SJCRH30 (cell line): Measurements from ENCODE around the gene APP. TPM values are rescaled to one million over a fixed set of nuclear protein-coding genes. Genes with fewer than 3 reads are reported as not detected.
"Not testable (repeated sequence)": the region's sequence is repeated elsewhere in the genome, so short reads cannot be mapped to it uniquely, and the experiment has no call there.

Source experiments
- DNase-seq, 2 experiments: peaks; one replicate each; pipeline ENCODE4 v3.0.0-alpha.2; 2015 to 2020
- H3K27ac ChIP-seq: fragments of 250-450 bp; sonication (Bioruptor Pico); 2 replicates; pipeline ENCODE4 v1.5.1; 2020; ENCODE audit warnings: mild to moderate bottlenecking, moderate library complexity
- H3K27me3 ChIP-seq: fragments of 250-450 bp; sonication (Bioruptor Pico); 2 replicates; pipeline ENCODE4 v1.5.1; 2020; ENCODE audit warnings: mild to moderate bottlenecking, moderate library complexity
- H3K36me3 ChIP-seq: fragments of 250-450 bp; sonication (Bioruptor Pico); 2 replicates; pipeline ENCODE4 v1.5.1; 2020; ENCODE audit warnings: mild to moderate bottlenecking, moderate library complexity
- H3K4me1 ChIP-seq: fragments of 250-450 bp; sonication (Bioruptor Pico); 2 replicates; pipeline ENCODE4 v1.5.1; 2020; ENCODE audit warnings: mild to moderate bottlenecking, moderate library complexity
- H3K4me3 ChIP-seq: fragments of 250-450 bp; sonication (Bioruptor Pico); 2 replicates; pipeline ENCODE4 v1.5.1; 2020; ENCODE audit warnings: mild to moderate bottlenecking, moderate library complexity
- H3K9me3 ChIP-seq: fragments of 250-450 bp; sonication (Bioruptor Pico); replicated peaks from 2 replicates; pipeline ENCODE4 v1.5.1; 2020; ENCODE audit warnings: mild to moderate bottlenecking, moderate library complexity
- total RNA-seq: library from RNA; depleted of rRNA; stranded (reverse); fragments of >200 nt; shearing (Covaris generic); gene quantifications from 2 replicates; pipeline ENCODE4 v1.2.3, GENCODE V29; 2014

The APP gene
- total RNA-seq, 1 experiment from 2014 or later = 399 TPM

- H3K27me3 ChIP-seq = no peaks in the 10 kb centered on the region
- no peaks in the 10 kb centered on the region for H3K9me3 ChIP-seq
- H3K4me1 ChIP-seq = no peaks in the 10 kb centered on the region
- no peak overlapping the region for H3K27ac ChIP-seq
- no peak overlapping the region for H3K4me3 ChIP-seq
- H3K36me3 ChIP-seq = peaks cover 40% of the 10 kb centered on the region
- DNase-seq = no peak
Observed at GRCh38 chr21:26032263-26032662, 138.3 kb downstream of the APP start.

DNA sequence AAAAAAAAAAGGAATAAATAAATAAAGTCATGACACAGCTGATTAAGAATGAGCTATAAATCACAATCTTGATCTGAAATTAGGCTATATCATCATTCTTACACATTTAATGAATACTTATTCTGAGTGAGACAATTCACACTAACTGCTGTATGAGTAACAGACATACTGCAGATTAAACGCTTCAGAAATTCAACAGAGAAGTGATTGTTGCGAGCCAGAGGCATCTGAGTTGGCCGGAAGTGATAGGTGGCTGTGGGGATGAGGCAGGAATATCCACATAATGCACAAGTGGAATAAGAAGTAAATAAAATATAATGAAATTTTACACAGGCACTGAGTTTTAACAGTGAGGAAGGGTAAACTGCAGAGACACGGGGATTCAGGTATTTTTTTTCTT is 142.4 kb downstream of the APP start:
- no peak overlapping the region for H3K4me3 ChIP-seq
- no peaks in the 10 kb centered on the region for H3K9me3 ChIP-seq
- DNase-seq = no peak
- H3K27ac ChIP-seq = no peak overlapping the region
- no peaks in the 10 kb centered on the region for H3K27me3 ChIP-seq
- H3K36me3 ChIP-seq = peaks cover 35% of the 10 kb centered on the region
- H3K4me1 ChIP-seq = no peaks in the 10 kb centered on the region

- Histone ChIP-seq H3K27ac (no peak overlapping the region), H3K36me3 (peaks cover 32% of the 10 kb centered on the region), H3K9me3 (no peaks in the 10 kb centered on the region), H3K4me1 (no peaks in the 10 kb centered on the region), H3K4me3 (no peak overlapping the region), H3K27me3 (no peaks in the 10 kb centered on the region)
- no peak for DNase-seq
Observed at GRCh38 chr21:26027696-26028095, 142.9 kb downstream of the APP start.

DNA sequence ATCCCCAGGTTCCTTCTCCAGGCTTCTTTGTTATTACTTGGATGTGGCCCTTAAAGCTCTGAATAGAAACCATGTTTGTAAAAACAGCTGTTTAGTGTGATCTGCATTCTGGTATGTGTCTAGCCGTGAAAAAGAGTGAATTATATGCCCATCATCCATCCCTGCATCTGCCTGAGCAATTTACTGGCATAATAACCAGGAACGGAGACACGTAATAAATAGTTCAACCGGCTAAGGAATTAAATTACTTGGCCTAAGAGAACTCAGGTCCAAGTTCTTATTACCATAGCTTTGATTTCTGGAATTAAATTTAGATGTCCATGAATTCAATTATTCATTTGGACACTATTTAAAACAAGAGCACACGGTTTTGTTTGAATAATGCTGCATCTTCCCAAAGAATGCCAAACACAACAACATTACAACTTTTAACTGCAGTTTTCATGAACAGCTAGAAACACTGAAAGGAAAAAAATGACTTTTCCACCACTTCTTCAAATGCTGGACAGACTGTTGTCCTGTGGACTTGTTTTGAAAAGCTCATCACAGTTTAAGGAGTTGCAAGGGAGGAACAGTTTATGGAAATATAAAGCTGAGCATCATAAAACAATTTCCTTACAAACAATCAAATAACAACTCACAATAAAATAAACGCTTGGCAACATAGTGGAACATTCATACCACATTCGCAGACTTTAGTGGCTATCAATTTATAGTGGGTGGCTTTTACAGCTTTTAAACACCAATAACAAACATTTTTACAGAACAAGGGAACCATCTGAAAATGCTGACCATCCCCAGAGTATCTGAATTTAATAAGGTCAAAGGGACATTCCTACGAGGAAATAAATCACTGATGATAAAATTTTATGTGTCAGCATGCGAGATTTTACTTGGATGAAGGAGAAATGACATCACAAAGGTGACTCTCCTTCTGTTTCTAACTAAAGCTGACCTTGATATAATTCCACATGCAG is 144.7 kb downstream of the APP start:
- DNase-seq = no peak
- Histone ChIP-seq H3K27ac (no peak overlapping the region), H3K4me1 (no peaks in the 10 kb centered on the region), H3K27me3 (no peaks in the 10 kb centered on the region), H3K36me3 (peaks cover 35% of the 10 kb centered on the region), H3K4me3 (no peak overlapping the region), H3K9me3 (no peaks in the 10 kb centered on the region)

- not testable (repeated sequence) for H3K27me3 ChIP-seq, DNase-seq, H3K9me3 ChIP-seq, H3K4me1 ChIP-seq, H3K4me3 ChIP-seq, H3K27ac ChIP-seq
- peaks cover 39% of the 10 kb centered on the region for H3K36me3 ChIP-seq
Observed at GRCh38 chr21:26023406-26023805, 147.2 kb downstream of the APP start.

DNA sequence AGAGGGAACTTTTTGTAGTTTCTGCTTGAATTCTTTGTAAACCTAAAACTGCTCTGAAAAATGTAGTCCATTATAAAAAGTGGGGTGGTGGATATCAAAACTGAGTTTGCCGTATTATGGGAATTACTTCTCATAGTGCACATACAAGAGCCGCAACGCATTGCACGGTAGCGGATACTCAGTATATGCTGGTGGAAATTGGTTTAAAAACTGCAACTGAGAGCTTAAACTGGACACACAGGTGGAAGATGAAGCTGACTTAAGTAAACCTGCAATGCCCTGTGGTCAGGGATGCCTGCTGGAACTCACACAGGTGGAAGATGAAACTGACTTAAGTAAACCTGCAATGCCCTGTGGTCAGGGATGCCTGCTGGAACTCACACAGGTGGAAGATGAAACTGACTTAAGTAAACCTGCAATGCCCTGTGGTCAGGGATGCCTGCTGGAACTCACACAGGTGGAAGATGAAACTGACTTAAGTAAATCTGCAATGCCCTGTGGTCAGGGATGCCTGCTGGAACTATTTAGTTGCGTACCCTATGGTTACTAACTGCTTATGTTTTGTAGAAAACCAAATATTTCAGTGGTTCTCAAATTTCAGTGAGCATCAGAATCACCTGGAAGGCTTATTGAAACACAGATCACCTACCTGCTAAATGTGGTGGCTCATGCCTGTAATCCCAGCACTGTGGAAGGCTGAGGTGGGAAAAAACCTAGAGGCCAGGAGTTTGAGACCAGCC is 147.8 kb downstream of the APP start:
- H3K9me3 ChIP-seq, DNase-seq, H3K4me1 ChIP-seq, H3K4me3 ChIP-seq, H3K27ac ChIP-seq, H3K27me3 ChIP-seq: not testable (repeated sequence)
- peaks cover 40% of the 10 kb centered on the region for H3K36me3 ChIP-seq

DNA sequence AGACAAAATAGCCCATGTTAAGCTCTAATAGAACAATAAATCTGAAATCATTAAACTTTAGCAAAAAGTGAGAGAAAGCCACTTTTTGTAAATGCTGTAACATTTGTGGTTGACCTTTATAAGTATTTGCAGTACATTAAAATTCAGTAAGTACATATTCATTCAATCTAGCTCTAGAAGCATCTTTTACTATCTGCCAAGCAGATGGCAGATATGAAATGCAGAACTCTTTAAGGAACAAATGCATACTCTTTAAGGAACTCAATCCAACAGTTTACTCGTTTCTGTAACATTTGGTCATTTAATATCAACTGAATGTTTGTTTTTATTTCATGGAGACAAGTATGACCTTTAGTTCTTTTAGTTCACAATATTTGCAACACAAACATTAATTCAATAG is 150.1 kb downstream of the APP start:
- no peaks in the 10 kb centered on the region for H3K4me1 ChIP-seq
- no peak overlapping the region for H3K27ac ChIP-seq
- no peaks in the 10 kb centered on the region for H3K9me3 ChIP-seq
- peaks cover 45% of the 10 kb centered on the region for H3K36me3 ChIP-seq
- H3K4me3 ChIP-seq = no peak overlapping the region
- DNase-seq = no peak
- H3K27me3 ChIP-seq = no peaks in the 10 kb centered on the region

GRCh38 chr21:26020081-26020480 is 150.5 kb downstream of the APP start:
- Histone ChIP-seq H3K27ac (no peak overlapping the region), H3K4me1 (no peaks in the 10 kb centered on the region), H3K9me3 (no peaks in the 10 kb centered on the region), H3K4me3 (no peak overlapping the region), H3K36me3 (peaks cover 44% of the 10 kb centered on the region), H3K27me3 (no peaks in the 10 kb centered on the region)
- no peak for DNase-seq

GRCh38 chr21:26019236-26019635 is 151.3 kb downstream of the APP start:
- no peak overlapping the region for H3K4me3 ChIP-seq

GRCh38 chr21:26013970-26014369 is 156.6 kb downstream of the APP start:
- H3K9me3 ChIP-seq = no peaks in the 10 kb centered on the region

More at GRCh38 chr21:26019236-26019635, 151.3 kb downstream of the APP start:
- DNase-seq = no peak
- no peaks in the 10 kb centered on the region for H3K9me3 ChIP-seq
- no peak overlapping the region for H3K27ac ChIP-seq
- H3K36me3 ChIP-seq = peaks cover 51% of the 10 kb centered on the region
- H3K27me3 ChIP-seq = no peaks in the 10 kb centered on the region
- H3K4me1 ChIP-seq = no peaks in the 10 kb centered on the region

DNA sequence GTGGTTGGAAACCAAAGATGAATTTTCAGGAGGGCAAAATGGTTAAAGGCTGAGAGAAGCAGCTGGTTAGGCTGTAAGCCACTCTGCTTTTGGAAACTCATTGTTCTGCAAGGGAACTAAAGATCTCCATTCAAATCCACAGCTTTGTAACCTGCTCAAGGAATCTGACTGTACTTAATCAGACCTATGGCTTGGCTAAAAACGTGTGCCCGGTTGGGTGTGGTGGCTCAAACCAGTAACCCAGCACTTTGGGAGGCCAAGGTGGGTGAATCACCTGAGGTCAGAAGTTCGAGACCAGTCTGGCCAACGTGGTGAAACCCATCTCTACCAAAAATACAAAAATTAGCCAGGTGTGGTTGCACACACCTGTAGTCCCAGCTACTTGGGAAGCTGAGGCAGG is 158.1 kb downstream of the APP start:
- Histone ChIP-seq H3K36me3 (peaks cover 28% of the 10 kb centered on the region), H3K4me1 (peaks cover 19% of the 10 kb centered on the region)
- DNase-seq, H3K27ac ChIP-seq, H3K4me3 ChIP-seq, H3K27me3 ChIP-seq, H3K9me3 ChIP-seq: not testable (repeated sequence)

More at GRCh38 chr21:26013970-26014369, 156.6 kb downstream of the APP start:
- Histone ChIP-seq H3K36me3 (peaks cover 34% of the 10 kb centered on the region), H3K27ac (no peak overlapping the region), H3K4me3 (no peak overlapping the region), H3K27me3 (no peaks in the 10 kb centered on the region), H3K4me1 (peaks cover 12% of the 10 kb centered on the region)
- DNase-seq = no peak

DNA sequence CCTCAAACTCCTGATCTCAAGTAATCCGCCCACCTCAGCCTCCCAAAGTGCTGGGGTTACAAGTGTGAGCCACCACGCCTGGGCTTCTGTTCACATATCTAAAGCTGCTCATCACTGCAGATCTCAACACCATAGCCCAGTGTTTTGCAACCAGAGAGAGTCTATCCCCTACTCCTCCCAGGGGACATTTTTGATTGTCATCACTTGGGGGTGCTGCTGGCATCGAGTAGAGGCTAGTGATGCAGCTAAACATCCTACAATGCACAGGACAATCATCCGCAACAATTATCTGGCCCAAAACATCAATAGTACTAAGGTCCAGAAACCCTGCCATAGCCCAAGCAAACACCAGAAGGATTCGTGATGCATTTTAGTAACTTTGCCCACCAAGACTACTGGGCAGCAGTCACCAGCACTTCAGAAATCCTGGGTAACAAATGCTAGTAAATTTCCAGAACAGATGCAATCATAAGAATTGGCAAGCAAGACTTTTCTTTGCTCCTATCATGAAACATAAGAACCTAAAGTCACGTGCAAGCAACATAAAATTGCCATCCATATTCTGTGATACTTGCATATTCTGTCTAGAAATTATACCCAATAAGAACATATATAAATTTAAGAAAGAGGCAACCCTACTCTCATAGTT is 159.2 kb downstream of the APP start:
- Histone ChIP-seq H3K9me3 (no peaks in the 10 kb centered on the region), H3K4me1 (peaks cover 26% of the 10 kb centered on the region), H3K4me3 (no peak overlapping the region), H3K27me3 (no peaks in the 10 kb centered on the region), H3K27ac (no peak overlapping the region), H3K36me3 (peaks cover 24% of the 10 kb centered on the region)
- peak in 1 of 2 experiments; percentile 26 for DNase-seq

- Histone ChIP-seq H3K4me3 (peak overlapping the region; percentile 14), H3K4me1 (peaks cover 34% of the 10 kb centered on the region), H3K36me3 (peaks cover 21% of the 10 kb centered on the region), H3K9me3 (no peaks in the 10 kb centered on the region), H3K27me3 (no peaks in the 10 kb centered on the region), H3K27ac (peak overlapping the region; percentile 94)
- DNase-seq = peak; percentile 77 to 94
Observed at GRCh38 chr21:26007951-26008498, 162.5 kb downstream of the APP start.

- Histone ChIP-seq H3K27ac (no peak overlapping the region; the same call in 1 of the 2 replicates), H3K9me3 (no peaks in the 10 kb centered on the region), H3K36me3 (peaks cover 26% of the 10 kb centered on the region), H3K27me3 (no peaks in the 10 kb centered on the region), H3K4me1 (peaks cover 34% of the 10 kb centered on the region), H3K4me3 (no peak overlapping the region)
- no peak for DNase-seq
Observed at GRCh38 chr21:26005464-26005863, 165.1 kb downstream of the APP start.
